ENCODE data around the gene DYNC2LI1.

The DYNC2LI1 gene

GRCh38 chr2:43749583-43749982, 24.3 kb upstream of the DYNC2LI1 start:
- no peak for DNase-seq (ENCODE audit: low read depth)
- TF ChIP-seq CTCF (conservative IDR thresholded peaks at IDR 0.05; ENCODE audit: low read length) = no peak
- H3K4me3 ChIP-seq (ENCODE audit: low read length) = no peak overlapping the region

- H3K4me3 ChIP-seq (ENCODE audit: low read length) = no peak overlapping the region
- no peak for TF ChIP-seq CTCF (conservative IDR thresholded peaks at IDR 0.05; ENCODE audit: low read length)
- no peak for DNase-seq (ENCODE audit: low read depth)
Observed at GRCh38 chr2:43751476-43751990, 22.3 kb upstream of the DYNC2LI1 start.

- no peak for TF ChIP-seq CTCF (conservative IDR thresholded peaks at IDR 0.05; ENCODE audit: low read length)
- H3K4me3 ChIP-seq (ENCODE audit: low read length) = no peak overlapping the region
- DNase-seq (ENCODE audit: low read depth) = no peak
Observed at GRCh38 chr2:43752302-43752701, 21.5 kb upstream of the DYNC2LI1 start.

GRCh38 chr2:43754180-43754579, 19.7 kb upstream of the DYNC2LI1 start:
- no peak for DNase-seq (ENCODE audit: low read depth)
- TF ChIP-seq CTCF (conservative IDR thresholded peaks at IDR 0.05; ENCODE audit: low read length) = no peak

GRCh38 chr2:43758739-43759138, 15.1 kb upstream of the DYNC2LI1 start:
- no peak for TF ChIP-seq CTCF (conservative IDR thresholded peaks at IDR 0.05; ENCODE audit: low read length)
- DNase-seq (ENCODE audit: low read depth) = peak; percentile 90
- no peak overlapping the region for H3K4me3 ChIP-seq (ENCODE audit: low read length)

More at GRCh38 chr2:43754180-43754579, 19.7 kb upstream of the DYNC2LI1 start:
- no peak overlapping the region for H3K4me3 ChIP-seq (ENCODE audit: low read length)

GRCh38 chr2:43759195-43759594, 14.6 kb upstream of the DYNC2LI1 start:
- peak; percentile 87 for DNase-seq (ENCODE audit: low read depth)
- H3K4me3 ChIP-seq (ENCODE audit: low read length) = no peak overlapping the region
- no peak for TF ChIP-seq CTCF (conservative IDR thresholded peaks at IDR 0.05; ENCODE audit: low read length)

- no peak for DNase-seq (ENCODE audit: low read depth)
- no peak for TF ChIP-seq CTCF (conservative IDR thresholded peaks at IDR 0.05; ENCODE audit: low read length)
- no peak overlapping the region for H3K4me3 ChIP-seq (ENCODE audit: low read length)
Observed at GRCh38 chr2:43762286-43762685, 11.6 kb upstream of the DYNC2LI1 start.

Data from AG10803 (cell line).